SK-N-SH (cell line): Measurements from ENCODE around the gene TCEA2. TPM values are rescaled to one million over a fixed set of nuclear protein-coding genes. Genes with fewer than 3 reads are reported as not detected.
"Not testable (repeated sequence)": the region's sequence is repeated elsewhere in the genome, so short reads cannot be mapped to it uniquely, and the experiment has no call there.

Experiments used
- CTCF ChIA-PET: fragments of 300-600, 350-600 bp; formaldehyde crosslinking; extraction: SDS; loops from one replicate; lab custom pipeline; 2021; lab: Yijun Ruan, JAX
- POLR2A ChIA-PET: fragments of 350-600 bp; sonication (Branson Sonifier 250); formaldehyde crosslinking; extraction: SDS; loops from one replicate; lab custom pipeline; 2020; ENCODE audit warnings: antibody characterized with exemption, inconsistent platforms; lab: Yijun Ruan, JAX
- DNase-seq: peaks from one replicate; pipeline ENCODE4 v3.0.0; 2012
- H2AFZ ChIP-seq: fragments of 200-600 bp; sonication (generic); 2 replicates; pipeline ENCODE4 v1.8.1; 2016; ENCODE audit warnings: antibody characterized with exemption, mild to moderate bottlenecking, low read depth
- H3F3A ChIP-seq: fragments of 200-600 bp; sonication (generic); replicated peaks from 2 replicates; pipeline ENCODE3; 2016; ENCODE audit warnings: antibody characterized with exemption, mild to moderate bottlenecking; ENCODE audit not compliant: insufficient read depth
- H3K27ac ChIP-seq, 2 experiments: fragments of 200-500 bp in 1 of 2; fragments of 200-600 bp in 1 of 2; sonication (Bioruptor generic) in 1 of 2; sonication (generic), shearing (Covaris generic) in 1 of 2; 2 replicates each; pipeline versions ENCODE4 v1.5.1 to v1.6.1; 2014 to 2016; ENCODE audit warnings: low read depth in 2 of 2, inconsistent platforms in 1 of 2, low read length in 1 of 2, mild to moderate bottlenecking in 1 of 2, mixed read lengths in 1 of 2
- H3K27me3 ChIP-seq: fragments of 200-600 bp; sonication (generic), shearing (Covaris generic); 2 replicates; pipeline ENCODE4 v1.6.1; 2016; ENCODE audit warnings: mixed run types; ENCODE audit not compliant: insufficient read depth
- H3K36me3 ChIP-seq, 2 experiments: fragments of 200-500 bp in 1 of 2; fragments of 200-600 bp in 1 of 2; sonication (Bioruptor generic) in 1 of 2; sonication (generic) in 1 of 2; replicated peaks in 1 of 2; 2 replicates each; pipeline versions ENCODE3 to v1.5.1; 2014 to 2016; ENCODE audit warnings: low read length in 1 of 2, mild to moderate bottlenecking in 1 of 2; ENCODE audit not compliant: insufficient read depth in 2 of 2, control insufficient read depth in 1 of 2
- H3K4me1 ChIP-seq, 2 experiments: fragments of 200-500 bp in 1 of 2; fragments of 200-600 bp in 1 of 2; sonication (Bioruptor generic) in 1 of 2; sonication (generic), shearing (Covaris generic) in 1 of 2; 2 replicates each; pipeline versions ENCODE4 v1.5.1 to v1.6.1; 2014 to 2016; ENCODE audit warnings: low read depth in 1 of 2, low read length in 1 of 2, mixed run types in 1 of 2; ENCODE audit not compliant: insufficient read depth in 2 of 2, control insufficient read depth in 1 of 2
- H3K4me2 ChIP-seq: fragments of 200-600 bp; sonication (generic), shearing (Covaris generic); 2 replicates; pipeline ENCODE4 v1.6.1; 2017; ENCODE audit warnings: mixed run types
- H3K4me3 ChIP-seq, 2 experiments: fragments of 200-500 bp in 1 of 2; fragments of 200-600 bp in 1 of 2; sonication (Bioruptor generic) in 1 of 2; sonication (generic), shearing (Covaris generic) in 1 of 2; 2 replicates each; pipeline versions ENCODE4 v1.5.1 to v1.8.1; 2014 to 2016; ENCODE audit warnings: low read depth in 2 of 2, inconsistent platforms in 1 of 2, low read length in 1 of 2, mild to moderate bottlenecking in 1 of 2, mixed read lengths in 1 of 2, moderate library complexity in 1 of 2
- H3K79me2 ChIP-seq: fragments of 200-600 bp; sonication (generic); 2 replicates; pipeline ENCODE4 v1.8.1; 2017; ENCODE audit warnings: mild to moderate bottlenecking; ENCODE audit not compliant: insufficient read depth
- H3K9ac ChIP-seq: fragments of 200-600 bp; sonication (generic); 2 replicates; pipeline ENCODE4 v1.6.1; 2017; ENCODE audit warnings: mixed run types
- H3K9me2 ChIP-seq: fragments of 200-600 bp; sonication (generic); 2 replicates; pipeline ENCODE4 v1.6.1; 2017; ENCODE audit warnings: mixed run types
- H3K9me3 ChIP-seq: fragments of 200-600 bp; sonication (generic); 2 replicates; pipeline ENCODE4 v1.6.1; 2017; ENCODE audit warnings: mixed run types, mild to moderate bottlenecking, moderate library complexity
- H4K20me1 ChIP-seq: fragments of 200-600 bp; sonication (generic); 2 replicates; pipeline ENCODE4 v1.6.1; 2017; ENCODE audit warnings: mild to moderate bottlenecking, mixed run types; ENCODE audit not compliant: insufficient read depth
- ELF1 ChIP-seq: IDR thresholded peaks from 2 replicates; pipeline ENCODE4 v1.4.0; 2012
- FOSL2 ChIP-seq: IDR thresholded peaks from 2 replicates; pipeline ENCODE4 v1.4.0; 2012; ENCODE audit warnings: low read depth, mild to moderate bottlenecking, moderate library complexity, borderline replicate concordance
- FOXJ3 ChIP-seq: sonication (generic); formaldehyde crosslinking; IDR thresholded peaks from 2 replicates; pipeline ENCODE4 v1.5.1; 2020; ENCODE audit warnings: mild to moderate bottlenecking, missing genetic modification reagents
- FOXM1 ChIP-seq: IDR thresholded peaks from 2 replicates; pipeline ENCODE4 v1.4.0; 2012; ENCODE audit warnings: low read depth, mild to moderate bottlenecking
- GATA2 ChIP-seq: sonication (generic); formaldehyde crosslinking; IDR thresholded peaks from 2 replicates; pipeline ENCODE4 v1.5.0; 2020; ENCODE audit warnings: mild to moderate bottlenecking, missing genetic modification reagents
- JUND ChIP-seq: IDR thresholded peaks from 2 replicates; pipeline ENCODE4 v1.4.0; 2012
- MEF2A ChIP-seq: IDR thresholded peaks from 2 replicates; pipeline ENCODE4 v1.4.0; 2012; ENCODE audit warnings: low read depth, borderline replicate concordance
- NFIC ChIP-seq: IDR thresholded peaks from 2 replicates; pipeline ENCODE4 v1.4.0; 2012; ENCODE audit warnings: borderline replicate concordance
- POLR2AphosphoS5 ChIP-seq: IDR thresholded peaks from 2 replicates; pipeline ENCODE4 v1.6.1; 2012; ENCODE audit warnings: low read depth, low read length
- RFX5 ChIP-seq: IDR thresholded peaks from 2 replicates; pipeline ENCODE4 v1.6.1; 2012; ENCODE audit warnings: mild to moderate bottlenecking, improper control_type of control experiment, low read length
- RXRA ChIP-seq: IDR thresholded peaks from 2 replicates; pipeline ENCODE4 v1.4.0; 2012; ENCODE audit warnings: low read depth, mild to moderate bottlenecking, borderline replicate concordance
- SIN3A ChIP-seq: IDR thresholded peaks from 2 replicates; pipeline ENCODE4 v1.6.1; 2012; ENCODE audit warnings: low read depth, mild to moderate bottlenecking, low read length, moderate library complexity, borderline replicate concordance
- SMC3 ChIP-seq: IDR thresholded peaks from 2 replicates; pipeline ENCODE4 v1.6.1; 2012; ENCODE audit warnings: low read depth, low read length, improper control_type of control experiment
- TCF12 ChIP-seq: IDR thresholded peaks from 2 replicates; pipeline ENCODE4 v1.4.0; 2012
- YY1 ChIP-seq: IDR thresholded peaks from 2 replicates; pipeline ENCODE4 v1.4.0; 2012; ENCODE audit warnings: low read depth, mild to moderate bottlenecking
- WGBS: methylation state at CpG from one replicate; pipeline ENCODE4 v1.1.6; 2017; ENCODE audit warnings: low lambda C conversion rate; 5-methylcytosine and 5-hydroxymethylcytosine counted together
- polyA plus RNA-seq, 3 experiments: library from polyadenylated mRNA; depleted of rRNA; stranded (reverse); fragments of >200 nt; gene quantifications; 2 replicates each; pipeline ENCODE4 v1.2.3, GENCODE V29; 2012
- TF ChIP-seq, protein P1 (sequence below): IDR thresholded peaks from 2 replicates; pipeline ENCODE4 v1.4.0; 2012; ENCODE audit warnings: low read depth
- TF ChIP-seq, protein P2 (sequence below): IDR thresholded peaks from 2 replicates; pipeline ENCODE4 v1.4.0; 2012; ENCODE audit warnings: low read depth, borderline replicate concordance

The TCEA2 gene
- polyA plus RNA-seq, 1 of the 3 experiments (the other 2 are of a cell fraction), result 98.9 TPM

DNA sequence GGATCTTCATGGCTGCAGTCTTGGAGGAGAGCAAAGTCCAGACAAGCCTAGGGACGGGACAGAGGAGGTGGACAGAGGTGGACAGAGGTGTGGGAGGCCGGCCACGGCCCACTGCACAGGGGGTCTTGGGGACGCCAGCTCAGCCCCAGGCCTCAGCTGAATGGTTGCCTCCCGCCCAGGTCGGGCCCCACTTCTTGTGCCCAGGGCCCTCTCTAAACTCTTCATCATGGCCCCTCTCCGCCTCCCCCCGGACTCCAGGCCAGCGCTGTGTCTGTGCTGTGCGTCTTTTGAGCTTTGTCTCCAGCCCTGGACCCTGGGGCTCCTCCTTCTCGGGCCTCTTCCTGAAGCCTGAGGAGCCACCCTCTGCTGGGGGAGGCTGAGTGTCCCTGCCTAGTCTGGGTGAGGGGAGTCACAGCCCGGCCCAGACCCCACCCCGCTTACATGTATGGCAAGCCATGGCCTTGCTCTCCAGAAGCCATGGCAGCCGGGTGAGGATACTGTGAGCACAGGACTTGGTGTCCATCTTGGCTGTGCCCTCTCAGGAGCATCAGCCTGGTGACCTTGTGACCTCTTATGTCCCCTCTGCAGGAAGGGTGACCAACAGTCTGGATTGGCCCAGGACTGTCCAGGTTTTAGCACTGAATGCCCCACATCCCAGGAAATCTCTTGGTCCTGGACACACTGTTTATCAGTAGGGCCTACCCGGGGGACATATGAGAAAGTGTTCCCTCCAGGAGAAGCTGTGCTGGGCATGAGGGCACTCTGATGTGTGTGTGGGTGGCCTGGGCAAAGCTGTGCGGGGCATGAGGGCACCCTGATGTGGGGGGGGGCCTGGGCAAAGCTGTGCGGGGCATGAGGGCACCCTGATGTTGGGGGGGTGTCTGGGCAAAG, 53.8 kb downstream of the TCEA2 start:
- H3K4me3 ChIP-seq, result no peak overlapping the region
- H3K4me1 ChIP-seq, result peaks cover 0 to 12% of the 10 kb centered on the region in 2 experiments; a peak in 1 of 4 replicates
- no peak overlapping the region for H3K27ac ChIP-seq
- H3K9ac ChIP-seq, result no peak overlapping the region
- no peaks in the 10 kb centered on the region for H3K79me2 ChIP-seq
- no peaks in the 10 kb centered on the region for H3K9me3 ChIP-seq
- DNase-seq, result peak; percentile 20
- no peaks in the 10 kb centered on the region for H3K9me2 ChIP-seq
- H3F3A ChIP-seq, result no peaks in the 10 kb centered on the region
- no peaks in the 10 kb centered on the region for H4K20me1 ChIP-seq
- no peak overlapping the region for H2AFZ ChIP-seq
- H3K27me3 ChIP-seq, result peaks cover 11% of the 10 kb centered on the region; the same call in 1 of the 2 replicates
- CTCF ChIA-PET, result interaction anchor here (0.7 to 15.6 kb wide), 6 partner anchors 14 to 78 kb away, joined by 3 to 252 read pairs (median 4); partner anchors contain the start of genes LKAAEAR1, OPRL1 and RGS19
- no peaks in the 10 kb centered on the region for H3K36me3 ChIP-seq
- 74% methylated on average over 11 of the region's 17 CpGs for WGBS
- POLR2A ChIA-PET, result no interaction called here
- no peak overlapping the region for H3K4me2 ChIP-seq
- TF ChIP-seq, protein P1, sequence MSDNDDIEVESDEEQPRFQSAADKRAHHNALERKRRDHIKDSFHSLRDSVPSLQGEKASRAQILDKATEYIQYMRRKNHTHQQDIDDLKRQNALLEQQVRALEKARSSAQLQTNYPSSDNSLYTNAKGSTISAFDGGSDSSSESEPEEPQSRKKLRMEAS, result no peak
- no peak for TF ChIP-seq SIN3A
- TF ChIP-seq FOSL2, result no peak
- TF ChIP-seq POLR2AphosphoS5, result no peak
- TF ChIP-seq TCF12, result no peak
- TF ChIP-seq, protein P2, sequence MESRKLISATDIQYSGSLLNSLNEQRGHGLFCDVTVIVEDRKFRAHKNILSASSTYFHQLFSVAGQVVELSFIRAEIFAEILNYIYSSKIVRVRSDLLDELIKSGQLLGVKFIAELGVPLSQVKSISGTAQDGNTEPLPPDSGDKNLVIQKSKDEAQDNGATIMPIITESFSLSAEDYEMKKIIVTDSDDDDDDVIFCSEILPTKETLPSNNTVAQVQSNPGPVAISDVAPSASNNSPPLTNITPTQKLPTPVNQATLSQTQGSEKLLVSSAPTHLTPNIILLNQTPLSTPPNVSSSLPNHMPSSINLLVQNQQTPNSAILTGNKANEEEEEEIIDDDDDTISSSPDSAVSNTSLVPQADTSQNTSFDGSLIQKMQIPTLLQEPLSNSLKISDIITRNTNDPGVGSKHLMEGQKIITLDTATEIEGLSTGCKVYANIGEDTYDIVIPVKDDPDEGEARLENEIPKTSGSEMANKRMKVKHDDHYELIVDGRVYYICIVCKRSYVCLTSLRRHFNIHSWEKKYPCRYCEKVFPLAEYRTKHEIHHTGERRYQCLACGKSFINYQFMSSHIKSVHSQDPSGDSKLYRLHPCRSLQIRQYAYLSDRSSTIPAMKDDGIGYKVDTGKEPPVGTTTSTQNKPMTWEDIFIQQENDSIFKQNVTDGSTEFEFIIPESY, result no peak
- no peak for TF ChIP-seq FOXJ3
- TF ChIP-seq NFIC, result no peak
- TF ChIP-seq GATA2 (CRISPR knock-in tag), result no peak
- TF ChIP-seq RXRA, result no peak
- no peak for TF ChIP-seq RFX5
- no peak for TF ChIP-seq ELF1
- TF ChIP-seq MEF2A, result no peak
- no peak for TF ChIP-seq FOXM1
- no peak for TF ChIP-seq YY1
- TF ChIP-seq JUND, result no peak
- no peak for TF ChIP-seq SMC3
- TF ChIP-seq, all 33 proteins: peak for 0

DNA sequence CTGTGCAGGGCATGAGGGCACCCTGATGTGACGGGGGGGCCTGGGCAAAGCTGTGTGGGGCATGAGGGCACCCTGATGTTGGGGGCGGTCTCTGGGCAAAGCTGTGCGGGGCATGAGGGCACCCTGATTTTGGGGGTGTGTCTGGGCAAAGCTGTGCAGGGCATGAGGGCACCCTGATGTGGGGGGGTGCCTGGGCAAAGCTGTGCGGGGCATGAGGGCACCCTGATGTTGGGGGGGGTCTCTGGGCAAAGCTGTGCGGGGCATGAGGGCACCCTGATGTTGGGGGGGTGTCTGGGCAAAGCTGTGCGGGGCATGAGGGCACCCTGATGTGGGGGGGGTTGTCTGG, 54.4 kb downstream of the TCEA2 start:
- H4K20me1 ChIP-seq, H3K9me3 ChIP-seq, H3K9me2 ChIP-seq, H3K4me1 ChIP-seq, H3K9ac ChIP-seq, POLR2A ChIA-PET, H3K27ac ChIP-seq, H3K4me3 ChIP-seq, H3F3A ChIP-seq, H2AFZ ChIP-seq, H3K79me2 ChIP-seq, DNase-seq, H3K36me3 ChIP-seq, H3K4me2 ChIP-seq: not testable (repeated sequence)
- CTCF ChIA-PET, result interaction anchor here (1.4 to 15.6 kb wide), 3 partner anchors 36 to 79 kb away, joined by 4 to 252 read pairs (median 6); partner anchors contain the start of genes LKAAEAR1, OPRL1 and RGS19
- peaks cover 15% of the 10 kb centered on the region; the same call in 1 of the 2 replicates for H3K27me3 ChIP-seq
- WGBS, result 100% methylated on average over 1 of the region's 6 CpGs
